ENCODE data around the gene AK5. TPM values are rescaled to one million over a fixed set of nuclear protein-coding genes. Genes with fewer than 3 reads are reported as not detected.

Gene AK5
- total and polyA plus RNA-seq, 2 experiments from 2014 or later = 8.8 to 12.2 TPM

DNA sequence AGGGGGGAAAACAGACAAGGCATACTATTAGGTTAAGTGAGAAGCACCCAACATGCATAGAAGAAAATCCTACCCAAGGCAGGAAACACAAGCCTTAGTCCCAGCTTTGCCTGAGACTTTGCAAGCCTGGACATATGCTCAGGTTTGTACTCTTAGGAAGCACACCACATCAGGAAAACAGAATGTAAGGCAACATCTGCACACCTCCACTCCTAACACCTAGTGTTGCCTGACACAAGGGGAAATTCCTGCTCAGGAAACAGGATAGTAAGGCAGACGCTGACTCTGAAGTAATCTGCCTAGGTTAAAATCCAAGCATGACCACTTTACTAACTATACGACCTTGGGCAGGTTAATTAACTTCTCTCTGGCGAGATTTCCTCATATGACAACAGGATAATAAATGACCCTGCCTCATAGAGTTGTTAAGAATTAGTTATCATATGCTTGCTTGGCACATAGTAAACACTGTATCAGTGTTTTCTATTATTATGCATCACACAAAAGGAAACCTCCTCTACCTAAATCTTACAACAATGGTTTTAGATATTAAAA lies 280.9 kb downstream of the AK5 start:
- no peaks in the 10 kb centered on the region for H3K79me2 ChIP-seq (replicated peaks; ENCODE audit: insufficient read depth)
- H3K36me3 ChIP-seq (ENCODE audit: insufficient read depth) = peaks cover 25% of the 10 kb centered on the region; the same call in 1 of the 2 replicates
- TF ChIP-seq ZNF114 (CRISPR knock-in tag; IDR thresholded peaks at IDR 0.05) = no peak
- no peak for TF ChIP-seq POLR2AphosphoS5 (IDR thresholded peaks at IDR 0.05; ENCODE audit: low read depth)
- TF ChIP-seq EZH2 (IDR thresholded peaks at IDR 0.05; ENCODE audit: low read depth, unreplicated experiment) = no peak
- TF ChIP-seq, protein P1, sequence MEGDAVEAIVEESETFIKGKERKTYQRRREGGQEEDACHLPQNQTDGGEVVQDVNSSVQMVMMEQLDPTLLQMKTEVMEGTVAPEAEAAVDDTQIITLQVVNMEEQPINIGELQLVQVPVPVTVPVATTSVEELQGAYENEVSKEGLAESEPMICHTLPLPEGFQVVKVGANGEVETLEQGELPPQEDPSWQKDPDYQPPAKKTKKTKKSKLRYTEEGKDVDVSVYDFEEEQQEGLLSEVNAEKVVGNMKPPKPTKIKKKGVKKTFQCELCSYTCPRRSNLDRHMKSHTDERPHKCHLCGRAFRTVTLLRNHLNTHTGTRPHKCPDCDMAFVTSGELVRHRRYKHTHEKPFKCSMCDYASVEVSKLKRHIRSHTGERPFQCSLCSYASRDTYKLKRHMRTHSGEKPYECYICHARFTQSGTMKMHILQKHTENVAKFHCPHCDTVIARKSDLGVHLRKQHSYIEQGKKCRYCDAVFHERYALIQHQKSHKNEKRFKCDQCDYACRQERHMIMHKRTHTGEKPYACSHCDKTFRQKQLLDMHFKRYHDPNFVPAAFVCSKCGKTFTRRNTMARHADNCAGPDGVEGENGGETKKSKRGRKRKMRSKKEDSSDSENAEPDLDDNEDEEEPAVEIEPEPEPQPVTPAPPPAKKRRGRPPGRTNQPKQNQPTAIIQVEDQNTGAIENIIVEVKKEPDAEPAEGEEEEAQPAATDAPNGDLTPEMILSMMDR (conservative IDR thresholded peaks at IDR 0.05; ENCODE audit: low read depth in 2 of 2) = no peak
- TF ChIP-seq EZH2phosphoT487 (IDR thresholded peaks at IDR 0.05; ENCODE audit: unreplicated experiment) = no peak
- TF ChIP-seq NANOG (IDR thresholded peaks at IDR 0.05; ENCODE audit: borderline replicate concordance) = no peak
- TF ChIP-seq, protein P2, sequence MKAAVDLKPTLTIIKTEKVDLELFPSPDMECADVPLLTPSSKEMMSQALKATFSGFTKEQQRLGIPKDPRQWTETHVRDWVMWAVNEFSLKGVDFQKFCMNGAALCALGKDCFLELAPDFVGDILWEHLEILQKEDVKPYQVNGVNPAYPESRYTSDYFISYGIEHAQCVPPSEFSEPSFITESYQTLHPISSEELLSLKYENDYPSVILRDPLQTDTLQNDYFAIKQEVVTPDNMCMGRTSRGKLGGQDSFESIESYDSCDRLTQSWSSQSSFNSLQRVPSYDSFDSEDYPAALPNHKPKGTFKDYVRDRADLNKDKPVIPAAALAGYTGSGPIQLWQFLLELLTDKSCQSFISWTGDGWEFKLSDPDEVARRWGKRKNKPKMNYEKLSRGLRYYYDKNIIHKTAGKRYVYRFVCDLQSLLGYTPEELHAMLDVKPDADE (IDR thresholded peaks at IDR 0.05) = no peak
- no peak for DNase-seq (ENCODE audit: low spot score)
- H2AFZ ChIP-seq = no peak overlapping the region
- no peaks in the 10 kb centered on the region for H3K27me3 ChIP-seq (ENCODE audit: insufficient read depth)
- H3K36me3 Mint-ChIP-seq (ENCODE audit: low read depth) = peaks cover 25% of the 10 kb centered on the region
- no peak overlapping the region for H3K4me2 ChIP-seq
- no peak overlapping the region for H3K27ac Mint-ChIP-seq
- ATAC-seq = no peak
- no peak overlapping the region for H3K4me3 ChIP-seq
- H3K27me3 Mint-ChIP-seq (ENCODE audit: insufficient read depth, low read depth, poor library complexity) = no peaks in the 10 kb centered on the region
- no peak overlapping the region for H3K4me3 Mint-ChIP-seq
- no peaks in the 10 kb centered on the region for H3K9me3 Mint-ChIP-seq
- no peaks in the 10 kb centered on the region for H3K4me1 ChIP-seq (ENCODE audit: insufficient read depth)
- no peak overlapping the region for H3K27ac ChIP-seq (ENCODE audit: low read depth)
- H3F3A ChIP-seq (replicated peaks; ENCODE audit: low read depth) = no peaks in the 10 kb centered on the region
- no peaks in the 10 kb centered on the region for H3K4me1 Mint-ChIP-seq
- H3K9me2 ChIP-seq (ENCODE audit: insufficient read depth) = no peaks in the 10 kb centered on the region
- H4K20me1 ChIP-seq (replicated peaks; ENCODE audit: insufficient read depth) = no peaks in the 10 kb centered on the region; the same call in 1 of the 2 replicates

DNA sequence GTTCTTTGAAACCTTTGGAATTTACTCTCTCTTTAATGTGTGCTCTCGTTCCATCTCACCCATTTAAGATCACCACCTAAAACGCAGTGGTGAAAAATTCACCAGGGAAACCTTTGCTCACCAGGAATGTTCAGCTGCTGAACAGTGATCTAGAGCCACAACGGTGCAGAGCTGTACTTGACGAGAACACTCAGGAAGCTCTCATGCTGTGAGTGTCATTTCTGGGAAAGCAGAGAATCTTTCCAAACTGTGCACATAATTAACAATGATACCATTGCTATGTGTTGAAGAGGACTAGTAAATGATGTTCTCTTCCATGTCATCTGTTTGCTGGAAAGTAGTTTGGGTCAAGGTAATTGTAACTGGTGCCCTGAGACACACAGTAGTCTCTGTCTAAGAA lies 283.5 kb downstream of the AK5 start:
- DNase-seq (ENCODE audit: low spot score) (no peak), ATAC-seq (no peak)
- H3K9me3 Mint-ChIP-seq = no peaks in the 10 kb centered on the region
- TF ChIP-seq ZNF331 (CRISPR knock-in tag; IDR thresholded peaks at IDR 0.05; ENCODE audit: low read depth) = no peak
- TF ChIP-seq EZH2 (IDR thresholded peaks at IDR 0.05; ENCODE audit: low read depth, unreplicated experiment) = no peak
- TF ChIP-seq, protein P2 (IDR thresholded peaks at IDR 0.05) = no peak
- no peak for TF ChIP-seq CREB1 (CRISPR knock-in tag; IDR thresholded peaks at IDR 0.05; ENCODE audit: low read depth)
- TF ChIP-seq ZNF114 (CRISPR knock-in tag; IDR thresholded peaks at IDR 0.05) = no peak
- no peak for TF ChIP-seq STAT1 (IDR thresholded peaks at IDR 0.05; ENCODE audit: unreplicated experiment)
- TF ChIP-seq, protein P3, sequence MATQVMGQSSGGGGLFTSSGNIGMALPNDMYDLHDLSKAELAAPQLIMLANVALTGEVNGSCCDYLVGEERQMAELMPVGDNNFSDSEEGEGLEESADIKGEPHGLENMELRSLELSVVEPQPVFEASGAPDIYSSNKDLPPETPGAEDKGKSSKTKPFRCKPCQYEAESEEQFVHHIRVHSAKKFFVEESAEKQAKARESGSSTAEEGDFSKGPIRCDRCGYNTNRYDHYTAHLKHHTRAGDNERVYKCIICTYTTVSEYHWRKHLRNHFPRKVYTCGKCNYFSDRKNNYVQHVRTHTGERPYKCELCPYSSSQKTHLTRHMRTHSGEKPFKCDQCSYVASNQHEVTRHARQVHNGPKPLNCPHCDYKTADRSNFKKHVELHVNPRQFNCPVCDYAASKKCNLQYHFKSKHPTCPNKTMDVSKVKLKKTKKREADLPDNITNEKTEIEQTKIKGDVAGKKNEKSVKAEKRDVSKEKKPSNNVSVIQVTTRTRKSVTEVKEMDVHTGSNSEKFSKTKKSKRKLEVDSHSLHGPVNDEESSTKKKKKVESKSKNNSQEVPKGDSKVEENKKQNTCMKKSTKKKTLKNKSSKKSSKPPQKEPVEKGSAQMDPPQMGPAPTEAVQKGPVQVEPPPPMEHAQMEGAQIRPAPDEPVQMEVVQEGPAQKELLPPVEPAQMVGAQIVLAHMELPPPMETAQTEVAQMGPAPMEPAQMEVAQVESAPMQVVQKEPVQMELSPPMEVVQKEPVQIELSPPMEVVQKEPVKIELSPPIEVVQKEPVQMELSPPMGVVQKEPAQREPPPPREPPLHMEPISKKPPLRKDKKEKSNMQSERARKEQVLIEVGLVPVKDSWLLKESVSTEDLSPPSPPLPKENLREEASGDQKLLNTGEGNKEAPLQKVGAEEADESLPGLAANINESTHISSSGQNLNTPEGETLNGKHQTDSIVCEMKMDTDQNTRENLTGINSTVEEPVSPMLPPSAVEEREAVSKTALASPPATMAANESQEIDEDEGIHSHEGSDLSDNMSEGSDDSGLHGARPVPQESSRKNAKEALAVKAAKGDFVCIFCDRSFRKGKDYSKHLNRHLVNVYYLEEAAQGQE (IDR thresholded peaks at IDR 0.05; ENCODE audit: unreplicated experiment) = no peak
- TF ChIP-seq, protein P1 (conservative IDR thresholded peaks at IDR 0.05; ENCODE audit: low read depth in 2 of 2) = no peak
- TF ChIP-seq NANOG (IDR thresholded peaks at IDR 0.05; ENCODE audit: borderline replicate concordance) = no peak
- no peaks in the 10 kb centered on the region for H3F3A ChIP-seq (replicated peaks; ENCODE audit: low read depth)
- peaks cover 6% of the 10 kb centered on the region for H3K27me3 Mint-ChIP-seq (ENCODE audit: insufficient read depth, low read depth, poor library complexity)
- H4K20me1 ChIP-seq (replicated peaks; ENCODE audit: insufficient read depth) = no peaks in the 10 kb centered on the region; the same call in 1 of the 2 replicates
- H2AFZ ChIP-seq = no peak overlapping the region
- peaks cover 31% of the 10 kb centered on the region for H3K36me3 ChIP-seq (ENCODE audit: insufficient read depth)
- H3K27ac Mint-ChIP-seq = no peak overlapping the region
- no peak overlapping the region for H3K4me3 ChIP-seq
- H3K36me3 Mint-ChIP-seq (ENCODE audit: low read depth) = peaks cover 40% of the 10 kb centered on the region
- H3K27ac ChIP-seq (ENCODE audit: low read depth) = no peak overlapping the region
- H3K4me2 ChIP-seq = no peak overlapping the region
- no peaks in the 10 kb centered on the region for H3K9me2 ChIP-seq (ENCODE audit: insufficient read depth)
- no peaks in the 10 kb centered on the region for H3K79me2 ChIP-seq (replicated peaks; ENCODE audit: insufficient read depth)
- no peaks in the 10 kb centered on the region for H3K4me1 ChIP-seq (ENCODE audit: insufficient read depth)
- H3K4me1 Mint-ChIP-seq = no peaks in the 10 kb centered on the region
- no peaks in the 10 kb centered on the region for H3K27me3 ChIP-seq (ENCODE audit: insufficient read depth)
- H3K4me3 Mint-ChIP-seq = no peak overlapping the region

All from GM23338 (cell line).